Measurements from ENCODE around the gene LUZP2.

Gene LUZP2

GRCh38 chr11:24496736-24497725 lies at the start of gene LUZP2:
TSS of gene LUZP2 (plus strand) at chr11:24497053.
- DNase-seq (ENCODE audit: insufficient read length, low spot score), result no peak
- no peak for FAIRE-seq

- FAIRE-seq (no peak), DNase-seq (ENCODE audit: insufficient read length, low spot score) (no peak)
Observed at GRCh38 chr11:24453129-24453718, 43.6 kb upstream of the LUZP2 start.

DNA sequence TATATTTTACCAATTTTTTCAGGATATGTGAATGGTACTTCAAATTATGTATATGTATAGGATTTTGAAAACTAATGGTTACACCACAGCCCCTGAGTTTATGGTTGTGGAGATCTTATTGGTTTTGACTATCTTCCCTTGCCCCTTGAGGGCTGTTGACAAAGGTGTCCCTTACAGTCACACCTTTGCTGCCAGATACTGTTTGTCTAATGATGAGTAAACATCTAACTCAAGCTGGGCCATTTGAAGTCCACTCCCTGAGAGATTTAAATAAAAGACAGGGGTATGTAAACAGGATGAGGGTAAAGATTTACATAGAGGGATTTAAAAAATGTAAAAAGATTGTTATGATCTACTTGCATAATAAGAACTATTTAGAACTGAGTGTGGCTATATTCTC lies 38.9 kb upstream of the LUZP2 start:
- no peak for DNase-seq (ENCODE audit: insufficient read length, low spot score)

DNA sequence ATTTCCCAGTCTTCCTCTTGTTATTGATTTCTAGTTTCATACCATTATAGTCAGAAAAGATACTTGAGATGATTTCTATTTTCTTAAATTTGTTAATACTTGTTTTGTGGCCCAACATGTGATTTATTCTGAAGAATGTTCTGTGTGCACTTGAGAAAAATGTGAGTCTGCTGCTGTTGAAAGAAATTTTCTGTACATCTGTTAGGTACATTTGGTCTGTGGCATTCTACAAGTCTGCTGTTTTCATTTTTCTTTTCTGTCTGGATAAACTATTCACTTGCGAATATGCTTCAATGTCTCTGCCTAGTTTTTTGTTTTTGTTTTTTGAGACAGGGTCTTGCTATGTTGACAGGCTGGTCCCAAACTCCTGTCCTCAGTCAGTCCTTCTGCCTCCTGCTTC lies 26.4 kb upstream of the LUZP2 start:
- no peak for DNase-seq (ENCODE audit: insufficient read length, low spot score)
- no peak for FAIRE-seq

More for the DNA sequence above, 38.9 kb upstream of the LUZP2 start:
- FAIRE-seq, result no peak

DNA sequence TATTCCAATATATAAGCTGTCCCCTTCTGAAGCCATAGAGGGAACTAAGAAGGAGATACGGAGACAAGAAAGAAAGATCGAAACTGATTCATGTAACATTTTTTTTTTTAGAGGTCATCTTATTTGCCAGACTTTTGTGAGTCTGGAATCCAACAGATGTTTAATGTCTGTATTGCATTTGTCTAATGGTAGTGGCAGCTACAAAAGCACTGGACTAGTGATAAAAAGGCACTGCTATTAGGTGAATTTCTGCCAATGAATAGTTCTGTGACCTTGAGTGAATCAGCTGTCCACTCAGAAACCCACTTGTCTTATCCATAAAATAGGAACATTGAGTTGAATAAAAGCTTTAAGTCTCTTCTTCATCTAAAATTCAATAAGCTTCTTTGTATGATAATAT lies 25.8 kb upstream of the LUZP2 start:
- DNase-seq (ENCODE audit: insufficient read length, low spot score) (no peak), FAIRE-seq (no peak)

DNA sequence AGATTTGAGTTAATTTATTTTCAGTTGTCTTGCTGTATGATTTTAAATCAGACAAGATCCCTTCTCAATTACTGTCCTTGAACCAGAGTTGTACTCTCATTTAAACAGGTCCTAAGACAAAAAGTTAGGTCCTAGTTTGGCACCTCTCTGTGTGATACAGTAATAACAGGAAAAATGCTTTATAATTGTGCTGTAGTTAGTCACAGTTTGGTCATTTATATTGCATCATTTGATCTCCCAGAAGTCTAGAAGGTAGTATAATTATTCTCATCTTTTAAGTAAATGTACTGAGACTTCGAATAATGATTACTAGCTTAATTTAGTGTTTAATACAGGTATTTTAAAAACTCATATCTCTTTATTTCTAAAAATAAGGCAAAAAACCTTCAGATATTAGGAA lies 18.1 kb upstream of the LUZP2 start:
- DNase-seq (ENCODE audit: insufficient read length, low spot score) (no peak), FAIRE-seq (no peak)

DNA sequence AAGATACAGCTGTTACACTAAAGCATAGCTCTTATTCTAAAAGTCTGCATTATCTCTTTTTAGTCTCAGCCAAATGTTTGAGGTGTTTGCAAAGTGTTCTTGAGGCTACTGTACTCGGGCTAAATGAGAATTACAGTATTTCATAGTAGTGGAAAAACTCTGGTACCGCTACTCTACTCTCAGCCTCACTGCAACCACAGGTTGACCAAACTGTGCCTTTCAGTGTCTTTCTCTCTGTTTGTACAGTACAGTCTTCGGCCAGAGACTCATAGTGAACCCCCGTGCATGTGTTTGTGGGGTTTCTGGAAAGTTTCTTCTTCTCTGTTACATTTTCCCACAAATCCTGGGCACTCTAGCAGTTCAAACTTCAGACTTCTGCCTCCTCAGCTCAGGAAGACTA lies 7.4 kb upstream of the LUZP2 start:
- no peak for FAIRE-seq
- no peak for DNase-seq (ENCODE audit: insufficient read length, low spot score)

DNA sequence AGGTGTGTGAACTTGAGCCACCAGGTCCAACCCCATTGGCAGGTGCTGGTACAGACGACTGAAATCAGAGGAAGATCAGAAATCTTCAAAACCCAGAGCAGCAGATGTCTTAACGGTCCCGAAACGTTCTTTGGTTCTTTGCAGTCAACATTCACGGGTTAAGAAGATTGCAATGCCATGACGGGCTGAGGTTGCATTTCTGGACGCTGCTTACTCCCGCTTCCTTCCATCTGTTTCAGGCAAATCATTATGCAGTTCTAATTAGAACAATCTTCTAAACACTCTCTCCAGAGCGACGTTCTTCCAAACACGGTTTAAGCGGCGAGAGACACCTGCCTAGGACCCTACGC lies 492 bp upstream of the LUZP2 start:
- no peak for DNase-seq (ENCODE audit: insufficient read length, low spot score)

GRCh38 chr11:24497831-24498230 lies 978 bp downstream of the LUZP2 start:
- FAIRE-seq, result no peak
- DNase-seq (ENCODE audit: insufficient read length, low spot score), result no peak

More for the DNA sequence above, 492 bp upstream of the LUZP2 start:
- FAIRE-seq, result no peak

DNA sequence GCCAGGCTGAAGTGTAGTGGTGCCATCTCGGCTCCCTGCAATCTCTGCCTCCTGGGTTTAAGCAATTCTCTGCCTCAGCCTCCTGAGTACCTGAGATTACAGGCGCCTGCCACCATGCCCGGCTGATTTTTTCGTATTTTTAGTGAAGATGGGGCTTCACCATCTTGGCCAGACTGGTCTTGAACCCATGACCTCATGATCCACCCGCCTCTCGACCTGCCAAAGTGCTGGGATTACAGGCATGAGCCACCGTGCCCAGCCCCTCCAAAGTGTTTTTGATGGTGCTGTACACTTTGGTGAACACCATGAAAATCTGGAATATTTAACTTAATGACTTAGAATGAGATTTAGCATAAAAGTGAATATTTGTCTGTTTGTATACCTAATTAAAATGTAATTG lies 5.6 kb downstream of the LUZP2 start:
- DNase-seq (ENCODE audit: insufficient read length, low spot score), result no peak
- FAIRE-seq, result no peak

DNA sequence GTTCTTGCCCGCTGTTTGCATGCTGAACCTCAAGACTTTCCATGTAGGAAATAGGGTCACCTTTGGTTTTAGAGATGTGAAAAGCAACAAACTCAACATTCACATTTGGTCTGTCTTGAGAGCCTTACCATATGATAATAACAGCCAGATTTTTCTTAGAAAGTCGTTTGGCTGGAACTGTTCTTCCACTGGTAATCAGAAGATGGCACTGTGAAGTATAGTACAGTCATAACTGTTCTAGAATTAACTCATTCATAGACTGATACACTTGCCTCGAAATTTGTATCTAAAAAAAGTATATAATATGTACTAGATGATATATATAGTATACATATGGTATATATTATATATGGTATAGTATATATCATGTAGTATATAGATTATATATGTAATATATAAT lies 12.3 kb downstream of the LUZP2 start:
- FAIRE-seq, result peak; percentile 4

DNA sequence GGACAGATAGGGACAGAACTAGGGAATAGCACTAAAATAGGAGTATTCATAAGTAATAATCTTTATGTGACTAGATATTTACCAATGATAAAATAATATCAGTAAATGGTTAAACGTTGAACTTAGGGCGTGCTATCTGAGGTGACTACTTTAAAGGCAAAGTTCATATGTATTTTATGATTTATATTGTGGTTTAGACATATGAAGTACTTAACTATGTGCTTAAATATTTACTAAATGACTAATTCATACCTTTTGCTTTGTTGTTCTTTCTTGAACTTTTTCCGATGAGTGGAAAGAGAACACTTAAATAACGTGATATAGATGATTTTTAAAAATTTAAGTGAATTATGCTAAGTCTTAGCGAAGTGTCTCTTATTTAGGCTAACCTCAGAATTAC lies 14.7 kb downstream of the LUZP2 start:
- DNase-seq (ENCODE audit: insufficient read length, low spot score) (no peak), FAIRE-seq (no peak)

More for the DNA sequence above, 12.3 kb downstream of the LUZP2 start:
- no peak for DNase-seq (ENCODE audit: insufficient read length, low spot score)

DNA sequence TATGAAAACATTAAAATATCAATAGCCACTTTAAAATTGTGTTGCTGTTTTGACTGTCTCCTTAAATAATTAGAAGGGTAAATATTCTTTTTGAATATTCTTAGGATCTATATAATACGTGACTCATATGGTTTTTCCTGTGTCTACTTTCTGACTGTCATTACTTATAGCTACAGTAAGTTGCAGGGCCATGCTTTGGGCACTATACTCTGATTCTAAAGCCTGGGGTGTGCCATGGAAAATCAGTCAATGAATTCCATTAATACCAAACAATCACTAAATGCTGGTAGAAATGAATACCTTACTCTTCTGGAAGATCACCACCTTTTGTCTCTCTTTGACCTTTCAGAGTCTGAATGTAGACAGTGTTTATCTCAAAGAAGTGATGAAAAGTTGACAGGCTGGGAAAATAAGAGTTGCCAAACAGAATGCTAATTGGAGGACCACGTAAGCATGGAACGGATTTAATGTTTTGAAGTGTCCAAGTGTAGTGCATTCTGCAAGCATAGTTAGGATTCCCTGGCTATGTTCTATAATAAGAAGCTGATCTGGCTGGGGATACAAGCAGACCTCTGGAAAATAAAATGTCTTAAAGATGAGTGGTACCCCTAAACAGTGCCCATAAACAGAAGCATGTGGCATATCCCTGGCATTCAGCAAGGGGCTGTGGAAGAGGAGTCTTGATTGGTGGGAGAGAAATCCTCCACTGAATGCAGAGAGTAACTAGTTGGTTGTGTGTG lies 16.8 kb downstream of the LUZP2 start:
- no peak for FAIRE-seq
- no peak for DNase-seq (ENCODE audit: insufficient read length, low spot score)

- peak; percentile 49 for FAIRE-seq
- DNase-seq (ENCODE audit: insufficient read length, low spot score), result no peak
Observed at GRCh38 chr11:24514219-24514594, 17.4 kb downstream of the LUZP2 start.

DNA sequence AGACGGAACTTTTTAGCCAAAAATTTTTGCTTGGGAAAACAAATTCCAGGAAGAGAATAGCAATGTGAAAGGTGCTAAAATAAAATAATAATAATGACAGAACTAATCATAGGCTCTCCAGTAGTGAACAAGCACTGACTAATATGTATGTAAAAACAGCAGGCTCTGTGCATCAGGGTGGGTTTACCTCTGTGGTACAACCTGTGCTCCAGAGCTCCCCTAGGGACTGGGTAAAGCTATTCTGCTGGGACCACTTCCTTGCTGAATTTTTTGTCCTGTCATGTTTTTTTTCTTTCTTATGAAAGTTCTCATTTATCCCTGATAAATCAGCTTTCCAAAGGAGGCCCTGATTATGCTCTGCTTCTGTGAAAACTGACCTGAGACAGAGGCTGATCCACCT lies 18.8 kb downstream of the LUZP2 start:
- DNase-seq (ENCODE audit: insufficient read length, low spot score) (no peak), FAIRE-seq (no peak)

DNA sequence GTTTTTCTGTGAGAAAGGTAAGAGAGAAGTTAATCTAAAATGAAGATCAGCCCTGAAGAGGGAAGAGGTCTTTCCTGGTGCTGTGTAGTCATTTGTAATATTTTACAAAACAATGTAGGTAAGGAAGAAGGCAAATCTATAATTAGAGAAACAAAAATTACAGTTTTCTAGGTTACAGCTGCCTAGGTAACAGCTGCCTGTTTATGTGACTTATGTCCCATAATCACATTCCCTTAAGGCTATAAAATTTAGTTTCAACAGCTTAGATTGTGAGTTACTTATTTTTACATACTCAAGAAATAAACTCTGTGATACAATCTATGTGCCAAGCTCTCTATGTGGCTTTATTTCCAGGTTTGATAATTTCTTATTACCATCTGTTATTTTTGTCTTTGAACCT lies 19.8 kb downstream of the LUZP2 start:
- DNase-seq (ENCODE audit: insufficient read length, low spot score) (no peak), FAIRE-seq (no peak)

- no peak for DNase-seq (ENCODE audit: insufficient read length, low spot score)
- FAIRE-seq, result no peak
Observed at GRCh38 chr11:24521601-24522000, 24.7 kb downstream of the LUZP2 start.

DNA sequence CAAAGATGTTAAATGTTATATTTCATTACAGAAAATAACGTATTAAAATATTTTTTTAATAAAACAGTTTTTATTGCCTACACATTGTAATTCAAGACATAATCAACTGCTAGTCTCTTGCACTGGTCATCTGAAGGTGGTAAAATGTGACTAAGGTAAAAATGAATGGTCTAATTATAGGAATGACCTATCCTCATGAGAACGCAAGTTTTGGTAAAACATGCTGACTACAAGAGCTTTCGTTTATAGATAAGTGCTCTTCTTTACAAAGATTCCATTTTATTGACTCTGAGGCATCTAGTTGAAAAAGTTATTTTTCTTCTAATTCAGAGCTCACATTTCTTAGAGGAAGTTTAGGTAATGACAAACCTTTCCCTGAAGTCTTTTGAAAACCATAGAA lies 27.3 kb downstream of the LUZP2 start:
- no peak for DNase-seq (ENCODE audit: insufficient read length, low spot score)
- no peak for FAIRE-seq

- no peak for FAIRE-seq
- DNase-seq (ENCODE audit: insufficient read length, low spot score), result no peak
Observed at GRCh38 chr11:24531528-24531927, 34.7 kb downstream of the LUZP2 start.

DNA sequence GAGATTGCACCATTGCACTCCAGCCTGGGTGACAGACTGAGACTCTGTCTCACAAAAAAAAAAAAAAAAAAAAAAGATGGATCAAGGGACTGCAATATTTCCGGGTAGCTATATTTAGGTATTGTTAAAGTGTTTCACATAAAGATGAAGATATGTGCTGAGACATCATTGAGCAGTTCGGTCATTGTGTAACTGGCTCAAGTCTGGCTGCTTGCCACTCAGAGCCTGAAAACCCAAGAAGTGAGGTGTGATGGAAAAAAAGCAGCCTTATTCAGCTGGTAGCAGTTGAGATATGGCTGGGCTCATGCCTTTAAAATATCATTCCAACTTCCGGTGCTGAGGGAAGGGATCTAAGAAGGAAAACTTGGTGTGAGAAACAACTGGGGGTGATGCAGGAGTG lies 46.9 kb downstream of the LUZP2 start:
- no peak for DNase-seq (ENCODE audit: insufficient read length, low spot score)
- FAIRE-seq, result no peak

- DNase-seq (ENCODE audit: insufficient read length, low spot score) (no peak), FAIRE-seq (peak; percentile 14)
Observed at GRCh38 chr11:24556693-24557092, 59.8 kb downstream of the LUZP2 start.

DNA sequence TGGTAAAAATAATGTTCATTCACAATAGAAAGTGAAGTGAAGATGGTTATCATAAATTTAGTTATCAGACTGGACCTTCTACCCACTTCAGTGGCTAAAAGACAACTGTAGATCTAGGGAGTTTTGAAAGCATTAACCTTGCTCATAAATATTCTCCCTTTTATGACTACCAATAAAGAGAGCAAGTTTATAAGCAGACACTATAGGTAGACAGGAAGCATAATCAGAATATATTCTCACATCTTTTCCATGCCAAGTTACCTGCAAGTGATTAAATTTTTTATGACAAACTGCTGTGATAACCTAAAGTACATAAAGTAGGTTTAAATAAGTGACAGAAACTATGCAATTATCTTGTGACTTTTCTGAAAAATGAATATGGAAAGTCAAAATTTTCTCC lies 62.5 kb downstream of the LUZP2 start:
- FAIRE-seq (no peak), DNase-seq (ENCODE audit: insufficient read length, low spot score) (no peak)
